Peyer's patch (tissue), 4 donors: ENCODE results near the gene CLSTN1.

Source experiments
- POLR2A ChIP-seq, 2 donors: fragments of 450-650 bp; IDR thresholded peaks; one replicate each; pipeline ENCODE4 v1.5.1; 2017; ENCODE audit warnings: antibody characterized with exemption in 2 of 2, mild to moderate bottlenecking in 2 of 2, moderate library complexity in 2 of 2
- TF ChIP-seq, protein P1 (sequence below), 6 experiments: fragments of 450-650 bp in 4 of 6; fragments of 200-600 bp in 2 of 6; sonication (generic) in 1 of 6; IDR thresholded peaks; one replicate each; pipeline ENCODE4 v1.5.1; 2017 to 2019; ENCODE audit warnings: antibody characterized with exemption in 6 of 6, mild to moderate bottlenecking in 3 of 6, moderate library complexity in 1 of 6

DNA sequence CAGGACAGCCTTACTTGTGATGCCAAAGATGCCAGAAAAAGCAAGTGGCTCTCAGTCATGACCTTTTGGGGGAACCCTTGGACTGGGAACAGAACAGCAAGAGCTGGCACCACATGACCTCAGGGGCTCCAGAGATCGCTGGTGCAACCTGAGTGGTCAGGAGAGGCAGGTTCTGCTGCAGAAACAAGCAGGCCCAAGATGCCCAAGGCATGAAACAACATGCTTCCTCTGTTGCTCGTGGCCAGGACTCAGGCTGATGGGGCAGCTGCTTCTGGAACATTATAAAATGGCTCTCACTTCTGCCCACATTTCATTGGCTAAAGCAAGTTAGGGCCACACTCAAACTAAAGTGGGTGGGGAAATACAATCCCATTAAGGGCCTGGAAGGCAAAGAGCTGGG is 17.7 kb upstream of the CLSTN1 start:
- no peak for TF ChIP-seq POLR2A (IDR thresholded peaks at IDR 0.05)
- TF ChIP-seq, protein P1, sequence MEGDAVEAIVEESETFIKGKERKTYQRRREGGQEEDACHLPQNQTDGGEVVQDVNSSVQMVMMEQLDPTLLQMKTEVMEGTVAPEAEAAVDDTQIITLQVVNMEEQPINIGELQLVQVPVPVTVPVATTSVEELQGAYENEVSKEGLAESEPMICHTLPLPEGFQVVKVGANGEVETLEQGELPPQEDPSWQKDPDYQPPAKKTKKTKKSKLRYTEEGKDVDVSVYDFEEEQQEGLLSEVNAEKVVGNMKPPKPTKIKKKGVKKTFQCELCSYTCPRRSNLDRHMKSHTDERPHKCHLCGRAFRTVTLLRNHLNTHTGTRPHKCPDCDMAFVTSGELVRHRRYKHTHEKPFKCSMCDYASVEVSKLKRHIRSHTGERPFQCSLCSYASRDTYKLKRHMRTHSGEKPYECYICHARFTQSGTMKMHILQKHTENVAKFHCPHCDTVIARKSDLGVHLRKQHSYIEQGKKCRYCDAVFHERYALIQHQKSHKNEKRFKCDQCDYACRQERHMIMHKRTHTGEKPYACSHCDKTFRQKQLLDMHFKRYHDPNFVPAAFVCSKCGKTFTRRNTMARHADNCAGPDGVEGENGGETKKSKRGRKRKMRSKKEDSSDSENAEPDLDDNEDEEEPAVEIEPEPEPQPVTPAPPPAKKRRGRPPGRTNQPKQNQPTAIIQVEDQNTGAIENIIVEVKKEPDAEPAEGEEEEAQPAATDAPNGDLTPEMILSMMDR (IDR thresholded peaks at IDR 0.05): no peak
